GF-D8 (cell line): ENCODE results near the gene NOTCH3.

Source experiments
- DNase-seq: peaks from one replicate; lab custom pipeline; 2025; lab: John Stamatoyannopoulos, UW

Gene NOTCH3

DNA sequence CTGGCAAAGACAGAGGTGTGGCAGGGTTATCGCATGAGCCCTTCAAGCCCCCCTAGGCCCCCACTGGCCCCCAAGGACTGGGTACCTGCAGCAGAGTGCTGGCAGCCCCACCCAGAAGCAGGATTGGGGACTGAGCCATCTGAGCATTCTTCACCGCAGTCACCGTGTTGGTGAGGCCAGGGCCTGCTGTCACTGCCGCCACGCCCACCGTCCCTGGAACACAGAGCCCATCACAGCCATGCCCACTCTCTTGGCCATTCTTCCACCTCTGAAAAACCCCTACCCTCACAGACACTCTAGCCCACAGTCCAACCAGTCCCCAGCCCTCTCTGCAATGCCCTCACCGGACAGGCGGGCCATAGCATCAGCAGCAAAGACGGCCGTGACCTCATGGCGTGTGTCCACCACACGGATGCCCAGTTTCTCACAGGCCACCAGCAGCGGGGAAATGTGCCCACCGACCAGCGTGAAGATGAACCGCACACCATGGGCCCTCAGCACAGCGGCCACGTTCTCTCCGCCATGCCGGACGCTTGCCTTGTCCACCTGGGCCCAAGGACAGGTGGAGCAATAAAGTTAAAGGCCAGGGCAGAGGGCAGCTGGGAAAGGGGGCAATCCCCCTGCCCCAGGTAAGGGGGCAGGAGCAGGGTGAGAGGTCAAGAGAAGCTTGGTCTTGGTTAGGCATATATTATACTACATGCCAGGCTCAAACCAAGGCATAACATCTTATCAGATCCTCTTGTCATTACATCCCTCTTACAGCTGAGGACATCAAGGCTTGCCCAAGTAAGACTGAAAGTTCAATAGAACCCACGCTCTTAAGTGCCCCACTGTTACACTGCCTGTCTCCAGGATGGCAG, 77.5 kb downstream of the NOTCH3 start:
- no peak for DNase-seq

DNA sequence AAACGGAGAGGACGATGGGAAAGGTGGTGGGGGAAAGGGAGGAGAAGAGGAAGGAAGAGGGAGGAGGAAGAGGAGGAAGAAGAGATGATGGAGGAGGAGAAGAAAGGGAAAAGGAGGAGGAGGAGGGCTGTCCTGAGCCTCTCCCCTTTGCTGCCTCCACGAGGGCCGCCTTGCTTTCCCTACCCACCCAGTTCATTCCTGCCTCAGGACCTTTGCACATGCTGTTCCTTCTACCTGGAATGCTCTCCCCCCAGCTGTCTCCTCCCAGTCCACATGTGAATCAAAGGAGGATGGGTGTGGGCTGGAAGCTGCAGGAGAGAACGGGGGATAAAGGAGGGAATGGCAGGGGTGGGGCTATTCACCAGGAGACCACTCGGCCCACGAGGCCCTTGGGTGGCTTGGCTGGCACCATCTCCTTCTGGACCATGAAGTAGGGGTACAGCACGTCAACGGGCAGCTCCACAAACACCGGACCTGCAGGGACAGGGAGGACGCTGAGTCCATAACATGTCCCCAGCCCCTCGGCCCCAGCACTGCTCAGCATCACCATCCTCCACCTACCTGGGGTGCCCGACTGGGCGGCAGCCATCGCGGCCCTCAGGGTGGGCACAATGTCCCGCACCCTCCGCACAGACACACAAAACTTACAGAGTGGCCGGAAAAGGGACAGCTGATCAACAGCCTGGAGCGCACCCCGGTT, 78.3 kb downstream of the NOTCH3 start:
- DNase-seq = no peak

DNA sequence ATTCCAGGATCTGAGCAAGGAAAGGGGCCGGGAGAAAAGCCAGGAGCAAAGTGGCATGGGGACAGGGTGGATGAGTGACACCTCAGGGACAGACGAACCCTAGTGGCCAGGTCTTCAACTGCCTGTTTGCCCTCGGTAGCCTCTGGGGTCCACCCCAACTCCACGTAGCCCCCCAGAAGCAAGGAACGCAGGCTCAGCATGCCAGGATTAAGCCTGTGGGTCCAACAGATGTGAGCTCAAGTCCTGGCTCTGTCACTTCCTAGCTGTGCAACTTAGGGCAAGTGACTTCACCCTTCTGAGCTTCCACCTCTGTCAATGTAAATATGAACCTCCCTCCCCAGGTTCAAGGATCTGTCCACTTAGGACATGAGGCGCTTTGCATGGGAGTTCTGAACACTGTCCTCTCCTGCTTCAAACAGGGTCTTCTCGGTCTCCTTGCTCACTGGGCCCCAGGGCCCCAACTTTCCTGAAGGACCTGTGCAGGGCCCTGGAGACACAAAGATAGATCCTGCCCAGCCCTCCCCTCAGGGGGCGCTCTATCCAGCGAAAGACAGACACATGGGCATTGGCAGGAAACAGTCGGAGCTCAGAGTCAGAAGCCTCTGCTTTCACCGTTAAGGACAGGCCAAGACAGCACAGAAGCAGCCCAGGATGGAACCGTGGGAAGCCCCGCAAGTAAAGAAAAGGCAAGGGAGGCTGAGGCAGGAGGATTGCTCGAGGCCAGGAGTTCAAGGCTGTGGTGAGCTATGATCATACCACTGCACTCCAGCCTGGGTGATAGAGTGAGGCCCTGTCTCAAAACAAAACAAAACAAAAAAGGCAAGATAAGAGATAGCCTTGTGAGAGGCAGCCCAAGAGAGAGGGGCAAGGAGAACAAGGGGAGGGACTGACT, 80.4 kb downstream of the NOTCH3 start:
- DNase-seq = no peak

DNA sequence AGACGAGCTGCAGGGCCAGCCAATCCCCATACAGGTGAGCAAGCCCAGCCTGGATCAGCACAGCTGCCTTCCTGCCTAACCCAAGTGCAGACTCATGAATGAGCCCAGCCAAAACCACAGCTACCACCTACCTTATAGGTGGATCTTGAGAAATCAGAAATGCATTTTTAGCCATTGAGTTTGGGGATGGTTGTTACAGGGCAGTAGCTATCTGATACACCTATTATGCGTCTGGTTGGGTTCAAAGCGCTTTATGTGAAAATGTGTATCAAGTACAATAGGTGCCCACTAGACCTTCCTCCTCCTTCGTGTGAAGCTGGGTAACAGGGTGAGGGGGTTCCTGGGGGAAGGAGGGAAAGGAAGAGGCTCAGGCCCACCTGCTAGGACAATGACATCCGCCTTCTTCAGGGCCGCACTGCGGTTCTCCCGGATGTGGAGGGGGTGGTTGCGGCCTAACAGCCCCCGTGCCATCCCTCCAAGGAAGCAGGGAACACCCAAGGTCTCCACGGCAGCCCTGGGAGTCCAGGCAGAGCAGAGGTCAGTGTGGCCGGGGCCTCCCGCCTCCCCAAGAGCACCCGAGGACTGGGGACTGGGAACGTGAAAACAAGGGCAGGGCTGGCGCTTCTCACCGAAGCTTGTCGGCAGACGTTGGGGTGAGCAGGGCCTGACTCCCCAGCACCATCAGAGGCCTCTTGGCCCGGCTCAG, 81.9 kb downstream of the NOTCH3 start:
- no peak for DNase-seq

DNA sequence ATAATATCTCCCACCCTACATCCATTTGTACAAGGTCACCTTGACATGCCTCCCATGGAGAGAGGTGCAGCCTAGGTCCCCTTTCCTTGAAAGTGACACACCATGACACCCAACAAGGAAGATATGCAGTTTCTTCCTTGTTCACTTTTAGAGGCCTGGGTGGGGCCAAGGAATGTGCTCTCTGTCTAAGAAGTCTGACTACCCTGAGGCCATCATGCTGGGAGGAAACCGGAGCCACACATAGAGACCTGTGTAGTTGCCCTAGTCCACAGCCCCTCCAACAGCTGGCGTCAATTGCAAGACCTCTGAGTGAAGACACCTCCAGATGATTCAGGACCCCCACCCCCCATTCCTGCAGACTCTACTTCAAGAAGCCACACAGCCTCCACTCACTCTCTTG, 82.5 kb downstream of the NOTCH3 start:
- DNase-seq = no peak

DNA sequence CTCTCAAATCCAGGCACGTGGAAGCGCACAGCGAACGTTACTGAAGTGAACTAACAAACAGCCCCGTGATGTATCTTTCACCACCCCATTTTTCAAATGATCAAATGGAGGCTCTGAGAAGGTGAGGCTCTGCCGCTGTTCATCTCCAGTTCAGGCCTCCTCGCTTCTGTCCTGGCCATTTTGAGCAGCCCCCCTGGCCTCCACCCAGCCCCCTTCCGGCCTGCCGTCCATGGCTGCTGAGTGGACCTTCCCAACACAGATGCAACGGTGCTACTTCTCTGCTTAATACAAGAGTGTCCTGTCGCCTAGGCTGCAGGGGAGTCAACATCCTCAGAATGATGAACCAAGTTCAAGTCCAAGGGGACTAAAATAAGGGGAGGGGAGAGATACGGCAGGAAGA, 83.9 kb downstream of the NOTCH3 start:
- no peak for DNase-seq

DNA sequence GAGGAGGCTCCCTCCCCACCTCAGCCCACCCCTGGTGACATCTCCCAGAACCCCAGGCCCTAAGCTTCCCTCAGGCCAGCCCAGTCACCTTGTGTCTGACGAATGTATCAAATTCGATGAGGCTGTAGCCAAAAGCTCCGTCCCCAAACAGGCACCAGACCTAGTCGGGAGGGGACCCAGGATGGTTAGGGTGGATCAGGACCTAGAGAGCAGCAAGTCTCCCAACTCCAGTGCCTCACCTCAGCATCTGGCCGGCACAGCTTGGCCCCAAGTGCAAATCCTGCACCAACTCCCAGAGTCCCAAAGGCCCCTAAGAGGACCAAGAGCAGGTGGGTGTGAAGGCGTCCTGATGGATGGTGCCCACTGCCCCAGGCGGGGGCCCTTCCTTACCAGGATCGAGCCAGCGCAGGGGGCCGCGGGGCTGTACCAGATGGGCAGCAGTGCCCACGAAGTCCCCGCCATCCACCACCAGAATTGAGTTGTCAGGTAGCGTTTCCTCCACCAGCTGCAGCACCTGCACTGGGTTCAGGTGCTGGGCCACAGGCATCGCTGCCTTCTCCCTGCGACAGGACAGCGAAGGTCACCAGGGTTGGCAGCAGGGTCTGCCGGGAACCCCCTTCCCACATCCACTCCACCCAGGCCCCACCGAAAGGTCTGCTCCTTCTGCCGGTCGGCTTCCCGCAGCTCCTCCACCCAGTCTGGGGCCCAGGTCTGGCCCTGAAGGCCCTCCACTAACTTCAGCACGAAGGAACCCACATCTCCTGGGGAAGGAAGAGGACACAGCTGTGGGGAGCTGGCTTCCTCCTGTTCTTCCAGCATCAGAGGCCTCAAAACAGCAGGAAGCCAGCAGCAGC, 84.8 kb downstream of the NOTCH3 start:
- no peak for DNase-seq

DNA sequence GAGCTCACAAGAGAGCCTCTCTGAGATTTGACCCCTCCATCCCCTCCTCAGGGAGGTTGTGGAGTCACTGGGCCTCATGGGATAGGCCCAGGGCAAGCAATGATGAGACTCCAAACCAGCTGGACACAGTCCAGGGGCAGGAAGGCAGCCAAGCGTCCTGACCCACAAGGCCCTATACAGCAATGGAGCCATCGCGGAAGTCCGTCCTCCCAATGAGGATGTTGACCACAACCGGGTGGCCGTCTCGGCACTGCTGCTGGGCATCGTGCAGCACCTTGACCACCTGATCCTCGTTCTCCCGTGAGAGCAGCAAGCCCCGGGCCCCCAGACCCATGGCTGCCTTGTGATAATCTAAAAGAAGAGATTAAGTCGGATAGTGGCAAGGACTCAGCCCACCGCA, 85.7 kb downstream of the NOTCH3 start:
- DNase-seq = no peak

DNA sequence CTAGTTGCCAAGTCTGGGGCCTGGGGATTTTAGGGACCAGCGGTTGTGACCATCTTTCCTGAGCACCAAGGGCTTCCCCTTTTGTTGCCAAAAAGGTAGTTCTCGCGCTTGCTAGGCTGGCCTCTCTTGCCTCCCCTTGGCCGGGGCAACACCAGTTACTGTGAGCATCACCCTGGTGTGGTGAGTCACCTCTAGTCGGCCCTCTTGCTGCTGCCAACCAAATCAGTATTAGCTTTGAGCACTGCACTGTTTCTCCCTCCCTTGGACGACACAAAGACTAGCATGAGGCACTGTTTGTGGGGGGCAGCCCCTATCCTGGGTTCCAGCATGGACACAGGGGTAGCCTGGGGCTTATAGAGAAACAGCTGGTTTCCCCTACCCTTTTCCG, 86.6 kb downstream of the NOTCH3 start:
- DNase-seq = no peak

DNA sequence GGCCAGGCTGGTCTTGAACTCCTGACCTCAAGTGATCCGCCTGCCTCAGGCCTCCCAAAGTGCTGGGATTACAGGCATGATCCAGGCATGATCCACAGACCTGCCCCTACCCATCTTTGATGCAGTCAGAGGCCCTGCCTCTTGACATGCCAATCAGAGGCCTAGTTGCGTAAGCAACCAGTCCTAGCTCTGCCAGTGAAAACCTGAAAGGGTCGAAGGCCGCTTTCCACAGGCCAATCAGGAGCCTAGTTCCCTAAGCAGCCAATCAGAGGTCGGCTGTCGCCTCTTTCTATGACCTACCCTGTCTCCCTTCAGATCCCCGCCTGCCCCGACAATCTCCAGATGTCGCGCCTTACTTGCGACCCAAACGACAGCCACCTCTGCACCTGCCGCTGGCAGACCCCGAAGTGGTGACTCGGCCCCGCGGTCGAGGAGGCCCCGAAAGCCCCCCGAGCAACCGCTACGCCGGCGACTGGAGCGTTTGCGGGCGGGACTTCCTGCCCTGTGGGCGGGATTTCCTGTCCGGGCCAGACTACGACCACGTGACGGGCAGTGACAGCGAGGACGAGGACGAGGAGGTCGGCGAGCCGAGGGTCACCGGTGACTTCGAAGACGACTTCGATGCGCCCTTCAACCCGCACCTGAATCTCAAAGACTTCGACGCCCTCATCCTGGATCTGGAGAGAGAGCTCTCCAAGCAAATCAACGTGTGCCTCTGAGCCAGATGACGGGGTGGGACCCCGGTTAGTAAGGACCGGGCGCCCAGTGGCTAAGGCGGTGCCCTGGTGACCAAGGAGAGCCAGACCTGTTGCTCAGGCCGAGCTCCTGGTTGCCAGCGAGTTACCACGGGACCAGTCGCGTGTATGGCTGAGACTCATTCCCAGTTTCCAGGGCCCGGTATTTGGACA, 87.3 kb downstream of the NOTCH3 start:
- DNase-seq = no peak

DNA sequence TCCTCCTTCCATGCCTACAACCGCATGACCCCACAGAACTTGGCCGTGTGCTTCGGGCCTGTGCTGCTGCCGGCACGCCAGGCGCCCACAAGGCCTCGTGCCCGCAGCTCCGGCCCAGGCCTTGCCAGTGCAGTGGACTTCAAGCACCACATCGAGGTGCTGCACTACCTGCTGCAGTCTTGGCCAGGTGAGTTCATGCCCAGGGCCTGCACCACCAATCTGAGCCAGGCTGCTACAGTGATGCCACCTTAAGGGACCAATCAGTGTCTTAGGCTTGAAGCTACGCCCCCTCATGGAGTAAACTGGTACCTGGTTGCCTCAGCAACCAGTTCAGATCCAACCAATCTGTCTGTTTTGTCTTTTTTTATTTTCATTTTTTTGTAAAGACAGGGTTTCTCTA, 88.4 kb downstream of the NOTCH3 start:
- DNase-seq = no peak

DNA sequence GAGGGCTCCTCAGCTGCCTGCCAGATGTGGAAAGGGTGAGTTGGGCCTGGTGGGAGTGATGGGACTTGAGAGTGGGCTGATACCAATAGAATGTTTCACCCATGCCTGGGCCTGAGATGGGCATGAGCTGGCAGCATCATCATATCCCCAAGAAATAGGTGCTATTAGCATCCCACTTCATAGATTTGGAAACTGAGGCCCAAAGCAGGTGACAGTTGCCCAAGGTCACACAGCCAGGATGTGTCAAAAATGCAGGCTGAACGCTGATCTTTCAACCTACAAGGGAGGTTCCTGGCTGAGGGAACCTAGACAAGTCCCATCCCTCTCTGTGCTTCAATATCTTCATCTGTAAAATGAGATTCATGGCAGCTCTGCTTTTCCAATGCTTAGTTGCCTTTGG, 89.0 kb downstream of the NOTCH3 start:
- DNase-seq = no peak

DNA sequence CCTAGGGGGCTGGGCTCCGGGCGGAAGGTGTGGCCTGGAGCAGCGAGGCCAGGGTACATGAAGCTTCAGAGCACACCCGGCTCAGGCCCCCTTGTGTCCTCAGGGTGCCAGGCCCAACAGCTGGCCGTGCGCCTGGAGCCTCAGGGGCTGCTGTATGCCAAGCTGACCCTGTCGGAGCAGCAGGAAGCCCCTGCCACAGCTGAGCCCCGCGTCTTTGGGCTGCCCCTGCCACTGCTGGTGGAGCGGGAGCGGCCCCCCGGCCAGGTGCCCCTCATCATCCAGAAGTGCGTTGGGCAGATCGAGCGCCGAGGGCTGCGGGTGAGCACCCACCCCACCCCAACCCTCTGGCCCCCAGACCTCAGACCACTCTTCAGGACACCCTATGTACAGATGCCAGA, 90.4 kb downstream of the NOTCH3 start:
- DNase-seq = no peak

DNA sequence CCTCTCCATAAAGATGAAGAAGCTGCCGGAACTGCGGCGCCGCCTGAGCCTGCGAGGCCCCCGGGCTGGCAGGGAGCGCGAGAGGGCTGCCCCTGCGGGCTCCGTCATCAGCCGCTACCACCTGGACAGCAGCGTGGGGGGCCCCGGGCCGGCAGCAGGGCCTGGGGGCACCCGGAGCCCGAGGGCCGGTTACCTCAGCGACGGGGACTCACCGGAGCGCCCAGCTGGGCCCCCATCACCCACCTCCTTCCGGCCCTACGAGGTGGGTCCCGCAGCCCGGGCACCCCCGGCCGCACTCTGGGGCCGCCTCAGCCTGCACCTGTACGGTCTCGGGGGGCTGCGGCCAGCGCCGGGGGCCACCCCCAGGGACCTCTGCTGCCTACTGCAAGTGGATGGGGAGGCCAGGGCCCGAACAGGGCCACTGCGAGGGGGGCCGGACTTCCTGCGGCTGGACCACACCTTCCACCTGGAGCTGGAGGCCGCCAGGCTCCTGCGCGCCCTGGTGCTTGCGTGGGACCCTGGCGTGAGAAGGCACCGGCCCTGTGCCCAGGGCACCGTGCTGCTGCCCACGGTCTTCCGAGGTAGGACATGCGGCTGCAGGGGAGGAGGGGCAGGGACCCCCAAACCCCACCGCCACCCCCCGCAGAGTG, 90.9 kb downstream of the NOTCH3 start:
- no peak for DNase-seq
